Coronary artery (tissue), 2 donors: ENCODE measurements around the gene GPR157.
A peak's percentile ranks its signal among the peaks of the same experiment; 100 is the strongest.

Experiments
- DNase-seq: peaks from one replicate; pipeline ENCODE4 v3.0.0-alpha.2; 2017; ENCODE audit warnings: low spot score
- H3K27ac ChIP-seq, 2 donors: fragments of 200-600 bp; sonication (generic); one replicate each; pipeline ENCODE4 v1.5.1; 2016 to 2019
- H3K4me3 ChIP-seq: fragments of 200-600 bp; sonication (generic); 2 replicates; pipeline ENCODE4 v1.5.1; 2016; ENCODE audit warnings: mild to moderate bottlenecking, moderate library complexity
- TF ChIP-seq, protein P1 (sequence below): fragments of 200-600 bp; sonication (generic); IDR thresholded peaks from one replicate; pipeline ENCODE4 v1.5.1; 2019; ENCODE audit warnings: antibody characterized with exemption

GPR157 gene

DNA sequence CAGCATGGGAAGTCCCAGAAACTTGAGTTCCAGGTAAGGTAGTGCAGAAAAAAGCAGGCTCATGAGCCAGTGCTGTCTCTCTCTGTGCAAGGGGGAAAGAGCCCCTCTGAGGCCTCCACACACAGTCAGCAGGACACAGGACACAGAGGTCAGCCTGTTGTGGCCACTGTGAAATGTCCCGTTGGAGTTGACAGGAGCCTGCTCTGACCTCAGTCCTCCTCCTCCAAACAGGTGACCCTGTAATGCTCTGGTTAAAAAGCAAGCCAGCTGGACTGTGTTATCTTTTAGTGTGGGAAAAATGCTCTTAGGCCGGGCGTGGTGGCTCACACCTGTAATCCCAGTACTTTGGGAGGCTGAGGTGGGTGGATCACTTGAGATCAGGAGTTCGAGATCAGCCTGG, 24.2 kb upstream of the GPR157 start:
- TF ChIP-seq, protein P1, sequence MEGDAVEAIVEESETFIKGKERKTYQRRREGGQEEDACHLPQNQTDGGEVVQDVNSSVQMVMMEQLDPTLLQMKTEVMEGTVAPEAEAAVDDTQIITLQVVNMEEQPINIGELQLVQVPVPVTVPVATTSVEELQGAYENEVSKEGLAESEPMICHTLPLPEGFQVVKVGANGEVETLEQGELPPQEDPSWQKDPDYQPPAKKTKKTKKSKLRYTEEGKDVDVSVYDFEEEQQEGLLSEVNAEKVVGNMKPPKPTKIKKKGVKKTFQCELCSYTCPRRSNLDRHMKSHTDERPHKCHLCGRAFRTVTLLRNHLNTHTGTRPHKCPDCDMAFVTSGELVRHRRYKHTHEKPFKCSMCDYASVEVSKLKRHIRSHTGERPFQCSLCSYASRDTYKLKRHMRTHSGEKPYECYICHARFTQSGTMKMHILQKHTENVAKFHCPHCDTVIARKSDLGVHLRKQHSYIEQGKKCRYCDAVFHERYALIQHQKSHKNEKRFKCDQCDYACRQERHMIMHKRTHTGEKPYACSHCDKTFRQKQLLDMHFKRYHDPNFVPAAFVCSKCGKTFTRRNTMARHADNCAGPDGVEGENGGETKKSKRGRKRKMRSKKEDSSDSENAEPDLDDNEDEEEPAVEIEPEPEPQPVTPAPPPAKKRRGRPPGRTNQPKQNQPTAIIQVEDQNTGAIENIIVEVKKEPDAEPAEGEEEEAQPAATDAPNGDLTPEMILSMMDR, result no peak
- DNase-seq, result no peak
- Histone ChIP-seq H3K27ac (no peak overlapping the region), H3K4me3 (no peak overlapping the region)

DNA sequence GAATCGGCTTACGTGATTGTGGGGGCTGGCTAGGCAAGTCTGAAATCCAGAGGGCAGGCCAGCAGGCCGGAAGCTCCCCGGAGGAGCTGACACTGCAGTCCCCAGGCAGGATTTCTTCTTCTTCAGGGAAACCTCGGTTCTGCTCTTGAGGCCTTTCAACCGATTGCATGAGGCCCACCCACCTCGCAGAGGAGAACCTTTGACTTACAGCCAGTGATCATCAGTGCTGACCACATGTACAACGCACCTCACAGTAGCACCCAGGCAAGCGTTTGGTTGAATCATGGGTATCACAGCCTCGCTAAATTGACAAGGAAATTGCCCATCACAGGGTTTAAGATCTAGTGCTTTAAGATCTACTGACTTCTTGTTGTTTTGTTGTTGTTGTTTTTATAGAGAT, 23.6 kb upstream of the GPR157 start:
- H3K27ac ChIP-seq, result peak overlapping the region in 1 of 2 donors; percentile 36
- no peak for DNase-seq
- H3K4me3 ChIP-seq, result no peak overlapping the region
- TF ChIP-seq, protein P1, result no peak

DNA sequence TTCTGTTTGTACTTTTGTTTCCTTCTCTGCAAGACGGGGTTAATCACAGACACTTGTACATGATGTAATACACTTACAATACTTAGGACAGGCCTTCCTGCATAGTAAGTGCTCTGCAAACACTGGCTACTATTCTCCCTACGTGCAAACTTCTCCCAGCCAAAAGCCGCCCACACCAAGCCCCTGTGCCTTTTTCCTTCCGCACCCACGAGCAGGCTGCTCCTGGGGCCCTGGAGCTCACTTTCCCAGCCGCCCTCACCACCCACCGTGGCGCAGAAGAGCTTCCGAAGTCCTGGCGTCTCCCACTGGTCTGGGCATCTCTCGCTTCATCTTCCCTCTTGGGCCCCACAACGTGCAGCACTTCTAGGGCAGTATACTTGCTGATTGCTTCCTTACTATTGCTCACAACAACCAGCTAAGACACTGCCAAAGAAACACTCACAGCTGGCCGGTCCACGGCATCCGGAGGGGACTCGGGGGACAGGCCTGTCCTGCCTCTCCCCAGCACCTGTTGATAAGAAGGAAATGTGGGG, 22.5 kb upstream of the GPR157 start:
- Histone ChIP-seq H3K4me3 (no peak overlapping the region), H3K27ac (peak overlapping the region in 1 of 2 donors; percentile 65)
- TF ChIP-seq, protein P1, result no peak
- no peak for DNase-seq

DNA sequence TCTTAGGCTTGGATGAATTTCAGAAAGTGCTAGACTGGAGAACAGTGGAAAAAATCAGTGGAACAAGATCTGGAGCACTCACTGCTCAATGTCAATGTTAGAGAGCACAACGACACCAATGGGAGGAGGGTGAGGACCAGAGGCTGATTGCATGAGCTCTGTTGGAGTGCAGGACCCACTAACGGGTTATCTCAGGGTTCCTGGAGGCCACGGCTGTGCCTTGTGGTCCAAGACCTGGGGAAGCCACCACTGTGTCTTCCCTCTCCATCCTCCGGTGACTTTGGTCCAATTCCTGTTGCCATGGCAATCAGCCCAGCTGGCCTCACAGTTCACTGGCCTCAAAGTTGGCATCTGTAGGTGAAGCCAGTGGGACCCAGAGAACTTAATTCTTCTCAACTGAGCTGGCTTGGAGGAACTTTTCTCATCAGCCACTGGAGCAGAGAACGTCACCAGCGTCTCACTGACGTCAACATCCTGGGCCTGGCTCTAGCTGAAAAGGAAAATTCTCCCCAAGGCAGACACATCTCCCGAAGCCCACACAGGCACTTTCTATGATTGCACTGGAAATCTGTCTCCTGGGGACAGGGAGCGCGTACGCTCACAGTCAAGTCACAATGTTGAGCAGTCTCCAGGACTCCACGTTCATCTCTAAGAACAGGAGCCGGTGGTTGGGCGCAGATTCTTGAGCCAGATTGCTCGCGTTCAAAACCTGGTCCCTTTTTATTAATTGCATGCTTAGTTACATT, 21.9 kb upstream of the GPR157 start:
- no peak overlapping the region for H3K4me3 ChIP-seq
- TF ChIP-seq, protein P1, result no peak
- no peak for DNase-seq
- H3K27ac ChIP-seq, result peak overlapping the region; percentile 66 to 85

DNA sequence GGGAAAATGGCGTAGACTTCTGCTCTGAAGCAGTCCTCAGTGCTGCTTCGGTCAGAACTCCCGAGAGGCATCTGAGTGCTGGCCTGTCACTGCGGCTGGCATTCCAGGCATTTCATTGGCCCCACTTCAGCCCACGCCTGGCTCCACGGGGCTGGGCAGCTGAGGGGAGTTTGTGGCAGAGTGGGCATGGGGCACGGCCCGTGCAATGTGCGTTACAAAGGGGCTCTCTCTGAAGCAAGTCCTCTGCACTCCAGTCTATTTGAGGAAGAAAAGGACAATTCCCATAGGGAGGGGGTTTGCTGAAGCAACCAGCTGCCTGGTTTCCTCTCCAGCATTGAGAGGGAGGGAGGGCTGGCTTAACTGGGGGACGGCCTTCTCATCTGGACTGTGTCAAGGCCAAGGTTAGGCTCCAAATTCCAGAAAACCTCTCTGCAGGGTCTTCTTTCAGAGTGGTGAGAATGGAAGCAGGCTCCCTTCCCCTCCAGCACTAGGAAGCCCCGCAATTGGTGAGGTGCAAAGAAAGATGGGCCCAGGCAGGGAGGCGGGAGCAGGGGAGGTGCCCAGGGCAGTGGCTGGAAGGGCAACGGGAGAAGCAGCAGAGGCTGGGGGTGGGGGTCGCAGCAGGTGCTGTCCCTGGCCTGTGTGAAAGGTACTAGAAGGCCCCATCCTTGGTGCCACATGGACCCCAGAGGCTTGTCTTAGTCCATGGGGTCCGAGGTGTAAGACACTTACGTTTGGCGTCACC, 21.1 kb upstream of the GPR157 start:
- Histone ChIP-seq H3K4me3 (no peak overlapping the region), H3K27ac (peak overlapping the region; percentile 66 to 85)
- TF ChIP-seq, protein P1, result no peak
- no peak for DNase-seq

DNA sequence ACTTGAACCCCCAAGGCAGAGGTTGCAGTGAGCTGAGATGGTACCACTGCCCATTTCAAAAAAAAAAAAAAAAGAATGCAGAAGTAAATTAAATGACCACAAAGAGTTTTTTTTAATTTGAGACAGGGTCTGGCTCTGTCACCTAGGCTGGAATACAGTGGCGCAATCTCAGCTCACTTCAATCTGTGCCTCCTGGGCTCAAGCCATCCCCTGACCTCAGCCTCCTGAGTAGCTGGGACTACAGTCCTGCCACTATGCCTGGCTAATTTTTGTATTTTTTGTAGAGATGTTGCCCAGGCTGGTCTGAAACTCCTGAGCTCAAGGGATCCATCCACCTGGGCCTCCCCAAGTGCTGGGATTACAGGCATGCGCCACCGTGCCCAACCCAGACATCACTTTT, 20.2 kb upstream of the GPR157 start:
- no peak overlapping the region for H3K4me3 ChIP-seq
- peak overlapping the region; percentile 66 to 85 for H3K27ac ChIP-seq
- TF ChIP-seq, protein P1, result no peak
- no peak for DNase-seq
